Prostate gland (tissue), 2 donors: ENCODE data around the gene ABHD2.

ENCODE experiments used
- POLR2AphosphoS5 ChIP-seq: sonication (generic); formaldehyde crosslinking; IDR thresholded peaks from one replicate; pipeline ENCODE4 v1.6.1; 2017; ENCODE audit warnings: antibody characterized with exemption
- TF ChIP-seq, protein P1 (sequence below), 4 experiments: fragments of 200-600 bp in 2 of 4; fragments of 450-650 bp in 2 of 4; sonication (generic) in 2 of 4; IDR thresholded peaks; 1 replicate in 3 of 4; 2 replicates in 1 of 4; pipeline ENCODE4 v1.5.1; 2016 to 2019; ENCODE audit warnings: antibody characterized with exemption in 4 of 4, mild to moderate bottlenecking in 2 of 4, moderate library complexity in 2 of 4

DNA sequence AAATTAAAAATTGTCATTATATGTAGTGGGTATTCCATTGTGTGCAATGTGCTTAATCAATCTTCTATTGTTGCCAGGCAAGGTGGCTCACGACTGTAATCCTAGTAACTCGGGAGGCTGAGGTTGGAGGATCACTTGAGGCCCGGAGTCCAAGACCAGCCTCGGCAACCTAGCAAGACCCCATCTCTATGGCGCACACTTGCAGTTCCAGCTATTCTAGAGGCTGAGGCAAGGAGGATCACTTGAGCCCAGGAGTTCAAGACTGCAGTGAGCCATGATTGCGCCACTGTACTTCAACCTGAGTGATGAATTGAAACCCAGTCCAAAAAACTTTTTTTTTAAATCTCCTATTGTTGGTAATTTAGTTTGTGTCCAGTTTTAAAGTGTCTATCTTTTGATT lies 33.4 kb upstream of the ABHD2 start:
- TF ChIP-seq, protein P1, sequence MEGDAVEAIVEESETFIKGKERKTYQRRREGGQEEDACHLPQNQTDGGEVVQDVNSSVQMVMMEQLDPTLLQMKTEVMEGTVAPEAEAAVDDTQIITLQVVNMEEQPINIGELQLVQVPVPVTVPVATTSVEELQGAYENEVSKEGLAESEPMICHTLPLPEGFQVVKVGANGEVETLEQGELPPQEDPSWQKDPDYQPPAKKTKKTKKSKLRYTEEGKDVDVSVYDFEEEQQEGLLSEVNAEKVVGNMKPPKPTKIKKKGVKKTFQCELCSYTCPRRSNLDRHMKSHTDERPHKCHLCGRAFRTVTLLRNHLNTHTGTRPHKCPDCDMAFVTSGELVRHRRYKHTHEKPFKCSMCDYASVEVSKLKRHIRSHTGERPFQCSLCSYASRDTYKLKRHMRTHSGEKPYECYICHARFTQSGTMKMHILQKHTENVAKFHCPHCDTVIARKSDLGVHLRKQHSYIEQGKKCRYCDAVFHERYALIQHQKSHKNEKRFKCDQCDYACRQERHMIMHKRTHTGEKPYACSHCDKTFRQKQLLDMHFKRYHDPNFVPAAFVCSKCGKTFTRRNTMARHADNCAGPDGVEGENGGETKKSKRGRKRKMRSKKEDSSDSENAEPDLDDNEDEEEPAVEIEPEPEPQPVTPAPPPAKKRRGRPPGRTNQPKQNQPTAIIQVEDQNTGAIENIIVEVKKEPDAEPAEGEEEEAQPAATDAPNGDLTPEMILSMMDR (IDR thresholded peaks at IDR 0.05): no peak
- TF ChIP-seq POLR2AphosphoS5: no peak
